Lower leg skin (tissue), 4 donors: ENCODE results near the gene CASKIN2. TPM values are rescaled to one million over a fixed set of nuclear protein-coding genes. Genes with fewer than 3 reads are reported as not detected.

Experiments used
- DNase-seq, 2 donors: peaks; one replicate each; pipeline ENCODE4 v3.0.0-alpha.2; 2019; ENCODE audit warnings: low spot score in 2 of 2
- H3K4me3 ChIP-seq: fragments of 200-600 bp; sonication (generic); 2 replicates; pipeline ENCODE4 v1.5.1; 2017; ENCODE audit warnings: mild to moderate bottlenecking, low read depth; ENCODE audit not compliant: poor library complexity, severe bottlenecking
- CTCF ChIP-seq, 3 donors: fragments of 450-650 bp; IDR thresholded peaks; one replicate each; pipeline ENCODE4 v1.5.1; 2016; ENCODE audit warnings: antibody characterized with exemption in 3 of 3, mild to moderate bottlenecking in 3 of 3, moderate library complexity in 2 of 3
- POLR2A ChIP-seq, 2 donors: fragments of 450-650 bp; IDR thresholded peaks; one replicate each; pipeline ENCODE4 v1.6.1; 2016 to 2017; ENCODE audit warnings: antibody characterized with exemption in 2 of 2, mild to moderate bottlenecking in 1 of 2, moderate library complexity in 1 of 2
- WGBS, 2 donors: methylation state at CpG; one replicate each; pipeline ENCODE4 v1.1.5; 2018; 5-methylcytosine and 5-hydroxymethylcytosine counted together
- intact Hi-C: fragments of 100-400 bp; cut with DNase I; formaldehyde crosslinking; loops from one replicate; pipeline ENCODE4 v1.15.0; 2023; ENCODE audit warnings: low total_unique reads
- total RNA-seq, 4 donors: library from RNA; depleted of rRNA; stranded (reverse); fragments of >200 nt; gene quantifications; one replicate each; pipeline ENCODE4 v1.1.0, GENCODE V29; 2016

CASKIN2 gene
- 10 to 100 TPM; 11.7 to 23.2 (median 17.8) TPM for total RNA-seq

GRCh38 chr17:75515496-75516254 is at the start of gene CASKIN2:
Gene CASKIN2, minus strand, starts transcription at chr17:75515537. Its CDS starts 1,733 bp downstream, at chr17:75513804.
- intact Hi-C loops: no loop called here

GRCh38 chr17:75565066-75565465 is 49.7 kb upstream of the CASKIN2 start:
- 41% methylated on average over 5 to 7 of the region's 7 CpGs for WGBS, 2 donors
- TF ChIP-seq POLR2A (IDR thresholded peaks at IDR 0.05) (no peak), CTCF (IDR thresholded peaks at IDR 0.05) (no peak)
- DNase-seq: no peak
- intact Hi-C loops: no loop called here
- no peak overlapping the region for H3K4me3 ChIP-seq

More at GRCh38 chr17:75515496-75516254, at the start of gene CASKIN2:
- peak; percentile 91 to 99 for DNase-seq
- peak in 1 of 3 donors; percentile 91 for TF ChIP-seq CTCF (IDR thresholded peaks at IDR 0.05)
- TF ChIP-seq POLR2A (IDR thresholded peaks at IDR 0.05): no peak
- WGBS, 2 donors: 0 to 1% methylated on average over 36 to 56 of the region's 78 CpGs
- H3K4me3 ChIP-seq: peak within 1 kb of the TSS; percentile 54

GRCh38 chr17:75564195-75564594 is 48.9 kb upstream of the CASKIN2 start:
- intact Hi-C loops: no loop called here
- no peak overlapping the region for H3K4me3 ChIP-seq
- no peak for DNase-seq
- TF ChIP-seq CTCF (IDR thresholded peaks at IDR 0.05) (no peak), POLR2A (IDR thresholded peaks at IDR 0.05) (no peak)
- WGBS, 2 donors: 95% methylated on average over 7 to 11 of the region's 11 CpGs

- no peak for DNase-seq
- intact Hi-C loops: no loop called here
- TF ChIP-seq POLR2A (IDR thresholded peaks at IDR 0.05) (no peak), CTCF (IDR thresholded peaks at IDR 0.05) (no peak)
- WGBS, 2 donors: 84 to 95% methylated on average over 22 to 25 of the region's 28 CpGs
- H3K4me3 ChIP-seq: no peak overlapping the region
Observed at GRCh38 chr17:75563063-75563758, 47.9 kb upstream of the CASKIN2 start.

GRCh38 chr17:75561927-75562603 is 46.7 kb upstream of the CASKIN2 start:
- DNase-seq: no peak
- H3K4me3 ChIP-seq: no peak overlapping the region
- 73 to 79% methylated on average over 5 of the region's 5 CpGs for WGBS, 2 donors
- intact Hi-C loops: no loop called here
- no peak for TF ChIP-seq CTCF (IDR thresholded peaks at IDR 0.05)
